ENCODE measurements around the gene NIPAL3. TPM values are rescaled to one million over a fixed set of nuclear protein-coding genes. Genes with fewer than 3 reads are reported as not detected.

The NIPAL3 gene
- total RNA-seq, 1 donor from 2014 or later: 18.6 TPM

GRCh38 chr1:24382165-24382577 is 33.4 kb upstream of the NIPAL3 start:
- Mint-ChIP-seq H3K27ac (ENCODE audit: unreplicated experiment) (no peak overlapping the region), H3K4me1 (ENCODE audit: low read depth, unreplicated experiment) (peaks cover 10% of the 10 kb centered on the region), H3K27me3 (ENCODE audit: unreplicated experiment) (peaks cover 6% of the 10 kb centered on the region), H3K9me3 (ENCODE audit: unreplicated experiment) (no peaks in the 10 kb centered on the region), H3K36me3 (ENCODE audit: unreplicated experiment) (no peaks in the 10 kb centered on the region), H3K4me3 (ENCODE audit: unreplicated experiment) (no peak overlapping the region)
- no peak for DNase-seq
- no peak for TF ChIP-seq CTCF (IDR thresholded peaks at IDR 0.05; ENCODE audit: partially characterized antibody, unreplicated experiment)

GRCh38 chr1:24383381-24383940 is 32.1 kb upstream of the NIPAL3 start:
- DNase-seq: no peak
- H3K9me3 Mint-ChIP-seq (ENCODE audit: unreplicated experiment): no peaks in the 10 kb centered on the region

GRCh38 chr1:24384251-24385090 is 31.1 kb upstream of the NIPAL3 start:
- Mint-ChIP-seq H3K27ac (ENCODE audit: unreplicated experiment) (no peak overlapping the region), H3K36me3 (ENCODE audit: unreplicated experiment) (no peaks in the 10 kb centered on the region)

More at GRCh38 chr1:24383381-24383940, 32.1 kb upstream of the NIPAL3 start:
- peaks cover 10% of the 10 kb centered on the region for H3K4me1 Mint-ChIP-seq (ENCODE audit: low read depth, unreplicated experiment)
- peaks cover 3% of the 10 kb centered on the region for H3K27me3 Mint-ChIP-seq (ENCODE audit: unreplicated experiment)
- no peak overlapping the region for H3K4me3 Mint-ChIP-seq (ENCODE audit: unreplicated experiment)
- no peak for TF ChIP-seq CTCF (IDR thresholded peaks at IDR 0.05; ENCODE audit: partially characterized antibody, unreplicated experiment)
- no peak overlapping the region for H3K27ac Mint-ChIP-seq (ENCODE audit: unreplicated experiment)
- H3K36me3 Mint-ChIP-seq (ENCODE audit: unreplicated experiment): no peaks in the 10 kb centered on the region

GRCh38 chr1:24385160-24385940 is 30.3 kb upstream of the NIPAL3 start:
- no peaks in the 10 kb centered on the region for H3K36me3 Mint-ChIP-seq (ENCODE audit: unreplicated experiment)
- no peak overlapping the region for H3K27ac Mint-ChIP-seq (ENCODE audit: unreplicated experiment)
- no peak overlapping the region for H3K4me3 Mint-ChIP-seq (ENCODE audit: unreplicated experiment)
- H3K9me3 Mint-ChIP-seq (ENCODE audit: unreplicated experiment): no peaks in the 10 kb centered on the region
- TF ChIP-seq CTCF (IDR thresholded peaks at IDR 0.05; ENCODE audit: partially characterized antibody, unreplicated experiment): peak; percentile 64
- peaks cover 3% of the 10 kb centered on the region for H3K27me3 Mint-ChIP-seq (ENCODE audit: unreplicated experiment)
- DNase-seq: no peak
- peaks cover 5% of the 10 kb centered on the region for H3K4me1 Mint-ChIP-seq (ENCODE audit: low read depth, unreplicated experiment)

More at GRCh38 chr1:24384251-24385090, 31.1 kb upstream of the NIPAL3 start:
- no peak for TF ChIP-seq CTCF (IDR thresholded peaks at IDR 0.05; ENCODE audit: partially characterized antibody, unreplicated experiment)
- Mint-ChIP-seq H3K9me3 (ENCODE audit: unreplicated experiment) (no peaks in the 10 kb centered on the region), H3K4me1 (ENCODE audit: low read depth, unreplicated experiment) (peaks cover 10% of the 10 kb centered on the region), H3K27me3 (ENCODE audit: unreplicated experiment) (peaks cover 3% of the 10 kb centered on the region), H3K4me3 (ENCODE audit: unreplicated experiment) (no peak overlapping the region)
- no peak for DNase-seq

Data from glutamatergic neuron (in vitro differentiated cells).